ENCODE data around the gene DYRK3.
"Not testable (repeated sequence)": the region's sequence is repeated elsewhere in the genome, so short reads cannot be mapped to it uniquely, and the experiment has no call there.

DYRK3 gene

GRCh38 chr1:206628916-206629315 is 6.4 kb upstream of the DYRK3 start:
- DNase-seq (ENCODE audit: low read depth in 3 of 3, low spot score in 1 of 3): no peak

- no peak for DNase-seq (ENCODE audit: low read depth in 3 of 3, low spot score in 1 of 3)
Observed at GRCh38 chr1:206631085-206631509, 4.2 kb upstream of the DYRK3 start.

- DNase-seq (ENCODE audit: low read depth in 3 of 3, low spot score in 1 of 3): no peak
Observed at GRCh38 chr1:206633708-206634121, 1.6 kb upstream of the DYRK3 start.

GRCh38 chr1:206634365-206635079 is 814 bp upstream of the DYRK3 start:
- peak; percentile 30 to 66 (median 31) for DNase-seq (ENCODE audit: low read depth in 3 of 3, low spot score in 1 of 3)

- DNase-seq (ENCODE audit: low read depth in 3 of 3, low spot score in 1 of 3): no peak
Observed at GRCh38 chr1:206635978-206636345, 626 bp downstream of the DYRK3 start.

GRCh38 chr1:206636671-206637070 is 1.3 kb downstream of the DYRK3 start:
- DNase-seq (ENCODE audit: low read depth in 3 of 3, low spot score in 1 of 3): no peak

GRCh38 chr1:206637605-206638004 is 2.3 kb downstream of the DYRK3 start:
- no peak for DNase-seq (ENCODE audit: low read depth in 3 of 3, low spot score in 1 of 3)

GRCh38 chr1:206642074-206642473 is 6.7 kb downstream of the DYRK3 start:
- not testable (repeated sequence) for DNase-seq (ENCODE audit: low read depth in 3 of 3, low spot score in 1 of 3)

- DNase-seq (ENCODE audit: low read depth in 3 of 3, low spot score in 1 of 3): no peak
Observed at GRCh38 chr1:206643118-206643698, 7.9 kb downstream of the DYRK3 start.

GRCh38 chr1:206646504-206646903 is 11.2 kb downstream of the DYRK3 start:
- DNase-seq (ENCODE audit: low read depth in 3 of 3, low spot score in 1 of 3): no peak

GRCh38 chr1:206647224-206647623 is 11.9 kb downstream of the DYRK3 start:
- no peak for DNase-seq (ENCODE audit: low read depth in 3 of 3, low spot score in 1 of 3)

- DNase-seq (ENCODE audit: low read depth in 3 of 3, low spot score in 1 of 3): no peak
Observed at GRCh38 chr1:206649261-206649921, 14.1 kb downstream of the DYRK3 start.

- DNase-seq (ENCODE audit: low read depth in 3 of 3, low spot score in 1 of 3): no peak
Observed at GRCh38 chr1:206651014-206651413, 15.7 kb downstream of the DYRK3 start.

GRCh38 chr1:206651958-206652890 is 16.9 kb downstream of the DYRK3 start:
- no peak for DNase-seq (ENCODE audit: low read depth in 3 of 3, low spot score in 1 of 3)

- no peak for DNase-seq (ENCODE audit: low read depth in 3 of 3, low spot score in 1 of 3)
Observed at GRCh38 chr1:206653715-206654459, 18.6 kb downstream of the DYRK3 start.

- DNase-seq (ENCODE audit: low read depth in 3 of 3, low spot score in 1 of 3): no peak
Observed at GRCh38 chr1:206654828-206655227, 19.5 kb downstream of the DYRK3 start.

- no peak for DNase-seq (ENCODE audit: low read depth in 3 of 3, low spot score in 1 of 3)
Observed at GRCh38 chr1:206655471-206655882, 20.1 kb downstream of the DYRK3 start.

- no peak for DNase-seq (ENCODE audit: low read depth in 3 of 3, low spot score in 1 of 3)
Observed at GRCh38 chr1:206656936-206657335, 21.6 kb downstream of the DYRK3 start.

- DNase-seq (ENCODE audit: low read depth in 3 of 3, low spot score in 1 of 3): no peak
Observed at GRCh38 chr1:206657751-206658150, 22.4 kb downstream of the DYRK3 start.

GRCh38 chr1:206658264-206658980 is 23.1 kb downstream of the DYRK3 start:
- peak in 1 of 3 donors; percentile 39 for DNase-seq (ENCODE audit: low read depth in 3 of 3, low spot score in 1 of 3)

Data from stimulated activated CD4-positive, alpha-beta T cell treated with anti-CD3 and anti-CD28 coated beads, TNF-alpha, amount 100 ng/mL, for 1 hour (primary cell).